ENCODE measurements around the gene CADM1. TPM values are rescaled to one million over a fixed set of nuclear protein-coding genes. Genes with fewer than 3 reads are reported as not detected.

CADM1 gene
- total RNA-seq, 1 experiment from 2014 or later, result 12.9 TPM

DNA sequence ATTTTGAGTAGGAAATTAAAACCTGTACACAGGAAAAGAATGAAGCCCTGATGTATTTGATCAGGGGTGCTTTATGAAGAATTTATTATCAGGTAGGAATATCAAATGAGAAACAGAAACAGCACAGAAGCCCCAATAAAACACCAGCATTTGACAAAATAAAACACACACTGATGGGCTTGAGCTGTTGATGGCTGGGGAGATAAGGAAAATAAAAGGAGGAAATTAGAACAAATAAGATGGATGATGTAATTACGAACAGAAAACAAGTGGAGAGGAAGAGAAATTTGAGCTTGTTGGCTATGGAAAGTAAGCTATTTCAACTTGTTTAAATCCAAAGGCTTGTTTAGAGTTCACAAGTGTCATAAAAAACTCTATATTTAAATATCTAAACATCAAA, 213.7 kb downstream of the CADM1 start:
- no peaks in the 10 kb centered on the region for H3K9me3 ChIP-seq (ENCODE audit: low read depth, low read length, poor library complexity, severe bottlenecking)
- H3K4me1 ChIP-seq (ENCODE audit: insufficient read depth, low read length, poor library complexity, severe bottlenecking), result no peaks in the 10 kb centered on the region
- DNase-seq (ENCODE audit: low spot score), result no peak
- H3K4me3 ChIP-seq (ENCODE audit: low read depth, low read length, poor library complexity, severe bottlenecking), result no peak overlapping the region
- no TSS peak for BruUV-seq (replicated peaks)
- CTCF ChIA-PET, result no interaction called here
- no peak overlapping the region for H3K27ac ChIP-seq (ENCODE audit: low read depth, low read length, poor library complexity, severe bottlenecking)
- TF ChIP-seq, protein P1, sequence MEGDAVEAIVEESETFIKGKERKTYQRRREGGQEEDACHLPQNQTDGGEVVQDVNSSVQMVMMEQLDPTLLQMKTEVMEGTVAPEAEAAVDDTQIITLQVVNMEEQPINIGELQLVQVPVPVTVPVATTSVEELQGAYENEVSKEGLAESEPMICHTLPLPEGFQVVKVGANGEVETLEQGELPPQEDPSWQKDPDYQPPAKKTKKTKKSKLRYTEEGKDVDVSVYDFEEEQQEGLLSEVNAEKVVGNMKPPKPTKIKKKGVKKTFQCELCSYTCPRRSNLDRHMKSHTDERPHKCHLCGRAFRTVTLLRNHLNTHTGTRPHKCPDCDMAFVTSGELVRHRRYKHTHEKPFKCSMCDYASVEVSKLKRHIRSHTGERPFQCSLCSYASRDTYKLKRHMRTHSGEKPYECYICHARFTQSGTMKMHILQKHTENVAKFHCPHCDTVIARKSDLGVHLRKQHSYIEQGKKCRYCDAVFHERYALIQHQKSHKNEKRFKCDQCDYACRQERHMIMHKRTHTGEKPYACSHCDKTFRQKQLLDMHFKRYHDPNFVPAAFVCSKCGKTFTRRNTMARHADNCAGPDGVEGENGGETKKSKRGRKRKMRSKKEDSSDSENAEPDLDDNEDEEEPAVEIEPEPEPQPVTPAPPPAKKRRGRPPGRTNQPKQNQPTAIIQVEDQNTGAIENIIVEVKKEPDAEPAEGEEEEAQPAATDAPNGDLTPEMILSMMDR (conservative IDR thresholded peaks at IDR 0.05; ENCODE audit: low read depth, low read length), result no peak
- no peak for TF ChIP-seq EZH2 (IDR thresholded peaks at IDR 0.05; ENCODE audit: borderline replicate concordance, low read depth, low read length, poor library complexity, severe bottlenecking)
- H3K27me3 ChIP-seq (replicated peaks; ENCODE audit: insufficient read depth, low read depth, low read length, poor library complexity), result no peaks in the 10 kb centered on the region
- POLR2A ChIA-PET (ENCODE audit: low non-redundant PET), result no interaction called here
- intact Hi-C loops (cut with micrococcal nuclease; ENCODE audit: unreplicated experiment), result no loop called here
- no peaks in the 10 kb centered on the region for H3K36me3 ChIP-seq (ENCODE audit: insufficient read depth, low read length, poor library complexity, severe bottlenecking)

DNA sequence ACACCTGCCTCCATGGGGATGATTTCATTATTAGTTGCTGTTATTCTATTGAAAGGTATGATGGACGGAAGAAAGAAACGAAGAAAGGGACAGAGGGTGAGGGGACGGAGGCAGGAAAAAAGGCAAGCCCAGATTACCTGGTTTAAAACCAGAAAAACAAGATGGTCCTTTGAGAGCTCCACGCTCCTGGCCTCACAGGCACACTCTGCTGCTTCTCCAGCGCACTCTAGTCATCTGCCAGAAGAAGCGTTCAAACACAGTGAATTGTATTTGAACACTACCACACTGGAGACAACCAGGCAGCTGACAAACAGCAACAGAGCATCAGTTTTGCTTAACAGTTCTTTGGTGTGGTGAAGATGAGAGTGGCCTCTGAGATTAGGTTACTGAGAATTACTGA, 216.9 kb downstream of the CADM1 start:
- no peak for TF ChIP-seq EZH2 (IDR thresholded peaks at IDR 0.05; ENCODE audit: borderline replicate concordance, low read depth, low read length, poor library complexity, severe bottlenecking)
- TF ChIP-seq, protein P1 (conservative IDR thresholded peaks at IDR 0.05; ENCODE audit: low read depth, low read length), result no peak
- H3K27me3 ChIP-seq (replicated peaks; ENCODE audit: insufficient read depth, low read depth, low read length, poor library complexity), result no peaks in the 10 kb centered on the region
- H3K4me1 ChIP-seq (ENCODE audit: insufficient read depth, low read length, poor library complexity, severe bottlenecking), result no peaks in the 10 kb centered on the region
- H3K4me3 ChIP-seq (ENCODE audit: low read depth, low read length, poor library complexity, severe bottlenecking), result no peak overlapping the region
- DNase-seq (ENCODE audit: low spot score), result no peak
- no peaks in the 10 kb centered on the region for H3K9me3 ChIP-seq (ENCODE audit: low read depth, low read length, poor library complexity, severe bottlenecking)
- ChIA-PET POLR2A (ENCODE audit: low non-redundant PET) (no interaction called here), CTCF (no interaction called here)
- intact Hi-C loops (cut with micrococcal nuclease; ENCODE audit: unreplicated experiment), result no loop called here
- H3K27ac ChIP-seq (ENCODE audit: low read depth, low read length, poor library complexity, severe bottlenecking), result no peak overlapping the region
- no TSS peak for BruUV-seq (replicated peaks)
- no peaks in the 10 kb centered on the region for H3K36me3 ChIP-seq (ENCODE audit: insufficient read depth, low read length, poor library complexity, severe bottlenecking)

DNA sequence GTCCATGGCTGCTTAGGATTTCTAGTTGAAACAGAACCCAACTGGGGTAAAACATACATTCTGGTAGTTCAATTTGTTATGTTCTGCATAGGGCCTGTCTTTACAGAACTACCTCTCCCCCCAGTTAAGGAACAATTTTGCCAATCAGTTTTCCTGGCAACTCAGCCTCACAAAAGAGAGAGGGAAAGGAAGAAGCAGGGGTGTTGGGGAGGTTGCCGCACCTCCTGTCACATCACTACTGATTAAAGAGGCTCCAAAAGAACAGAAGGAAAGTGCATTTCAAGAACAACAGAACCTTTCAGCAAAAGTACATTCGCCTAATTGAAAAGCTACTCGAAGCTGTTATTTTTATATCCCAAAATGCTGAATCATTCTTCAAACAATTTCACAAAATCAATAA, 217.6 kb downstream of the CADM1 start:
- POLR2A ChIA-PET (ENCODE audit: low non-redundant PET), result no interaction called here

More for the DNA sequence above, 217.6 kb downstream of the CADM1 start:
- Histone ChIP-seq H3K27ac (ENCODE audit: low read depth, low read length, poor library complexity, severe bottlenecking) (no peak overlapping the region), H3K4me1 (ENCODE audit: insufficient read depth, low read length, poor library complexity, severe bottlenecking) (no peaks in the 10 kb centered on the region), H3K27me3 (replicated peaks; ENCODE audit: insufficient read depth, low read depth, low read length, poor library complexity) (no peaks in the 10 kb centered on the region), H3K36me3 (ENCODE audit: insufficient read depth, low read length, poor library complexity, severe bottlenecking) (no peaks in the 10 kb centered on the region), H3K9me3 (ENCODE audit: low read depth, low read length, poor library complexity, severe bottlenecking) (no peaks in the 10 kb centered on the region), H3K4me3 (ENCODE audit: low read depth, low read length, poor library complexity, severe bottlenecking) (no peak overlapping the region)
- no peak for TF ChIP-seq EZH2 (IDR thresholded peaks at IDR 0.05; ENCODE audit: borderline replicate concordance, low read depth, low read length, poor library complexity, severe bottlenecking)
- TF ChIP-seq, protein P1 (conservative IDR thresholded peaks at IDR 0.05; ENCODE audit: low read depth, low read length), result no peak
- CTCF ChIA-PET, result no interaction called here
- DNase-seq (ENCODE audit: low spot score), result no peak
- BruUV-seq (replicated peaks), result no TSS peak
- intact Hi-C loops (cut with micrococcal nuclease; ENCODE audit: unreplicated experiment), result no loop called here
